Measurements from ENCODE around the gene CBLN2. TPM values are rescaled to one million over a fixed set of nuclear protein-coding genes. Genes with fewer than 3 reads are reported as not detected.

The CBLN2 gene
- total RNA-seq, 1 donor, result 0.27 TPM

- TF ChIP-seq, protein P1, sequence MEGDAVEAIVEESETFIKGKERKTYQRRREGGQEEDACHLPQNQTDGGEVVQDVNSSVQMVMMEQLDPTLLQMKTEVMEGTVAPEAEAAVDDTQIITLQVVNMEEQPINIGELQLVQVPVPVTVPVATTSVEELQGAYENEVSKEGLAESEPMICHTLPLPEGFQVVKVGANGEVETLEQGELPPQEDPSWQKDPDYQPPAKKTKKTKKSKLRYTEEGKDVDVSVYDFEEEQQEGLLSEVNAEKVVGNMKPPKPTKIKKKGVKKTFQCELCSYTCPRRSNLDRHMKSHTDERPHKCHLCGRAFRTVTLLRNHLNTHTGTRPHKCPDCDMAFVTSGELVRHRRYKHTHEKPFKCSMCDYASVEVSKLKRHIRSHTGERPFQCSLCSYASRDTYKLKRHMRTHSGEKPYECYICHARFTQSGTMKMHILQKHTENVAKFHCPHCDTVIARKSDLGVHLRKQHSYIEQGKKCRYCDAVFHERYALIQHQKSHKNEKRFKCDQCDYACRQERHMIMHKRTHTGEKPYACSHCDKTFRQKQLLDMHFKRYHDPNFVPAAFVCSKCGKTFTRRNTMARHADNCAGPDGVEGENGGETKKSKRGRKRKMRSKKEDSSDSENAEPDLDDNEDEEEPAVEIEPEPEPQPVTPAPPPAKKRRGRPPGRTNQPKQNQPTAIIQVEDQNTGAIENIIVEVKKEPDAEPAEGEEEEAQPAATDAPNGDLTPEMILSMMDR (IDR thresholded peaks at IDR 0.05; ENCODE audit: insufficient read depth, low read length), result no peak
- no peak overlapping the region for H3K4me3 ChIP-seq (ENCODE audit: low read depth, low read length)
- no peak for DNase-seq (ENCODE audit: low read depth)
Measured at GRCh38 chr18:72555968-72556367, 11.8 kb upstream of the CBLN2 start.

GRCh38 chr18:72555101-72555500, 11.0 kb upstream of the CBLN2 start:
- TF ChIP-seq, protein P1 (IDR thresholded peaks at IDR 0.05; ENCODE audit: insufficient read depth, low read length), result no peak
- DNase-seq (ENCODE audit: low read depth), result no peak
- H3K4me3 ChIP-seq (ENCODE audit: low read depth, low read length), result no peak overlapping the region

DNA sequence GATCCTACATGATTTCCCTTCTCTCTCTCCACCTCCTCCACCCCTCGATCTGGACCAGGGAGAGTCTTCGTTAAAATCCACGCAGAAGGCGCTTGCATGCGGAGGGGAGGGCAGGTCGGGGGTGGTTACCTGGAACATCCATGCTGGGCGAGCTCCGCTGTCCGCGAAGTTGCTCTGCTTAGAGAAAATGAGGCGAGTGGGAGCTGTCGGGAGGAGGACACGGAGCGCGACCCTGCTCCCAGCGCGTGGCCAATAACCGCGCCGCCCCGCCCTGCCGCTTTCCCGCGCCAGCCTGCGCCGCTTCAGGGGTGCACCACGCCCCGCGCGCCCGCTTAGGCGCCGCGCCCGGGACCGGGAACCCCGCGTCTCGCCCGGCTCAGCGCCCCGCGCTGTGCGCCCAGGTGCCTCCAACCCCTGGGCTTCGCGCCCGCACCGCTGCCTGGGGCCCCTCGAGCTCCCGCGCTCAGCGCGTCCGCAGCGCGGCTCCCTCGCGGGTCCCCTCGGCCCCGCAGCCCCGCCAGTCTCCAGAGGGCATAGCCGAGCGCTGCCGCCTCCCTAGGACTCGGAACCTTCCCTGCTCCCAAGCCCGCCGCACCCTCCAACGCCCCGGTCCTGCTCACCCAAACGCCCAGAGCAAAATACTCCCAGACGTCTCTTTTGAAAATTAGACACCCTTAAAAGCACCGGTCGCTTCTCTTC, 636 bp downstream of the CBLN2 start:
- TF ChIP-seq, protein P1 (IDR thresholded peaks at IDR 0.05; ENCODE audit: insufficient read depth, low read length), result no peak
- DNase-seq (ENCODE audit: low read depth), result no peak
- H3K4me3 ChIP-seq (ENCODE audit: low read depth, low read length), result peak overlapping the region; percentile 37

DNA sequence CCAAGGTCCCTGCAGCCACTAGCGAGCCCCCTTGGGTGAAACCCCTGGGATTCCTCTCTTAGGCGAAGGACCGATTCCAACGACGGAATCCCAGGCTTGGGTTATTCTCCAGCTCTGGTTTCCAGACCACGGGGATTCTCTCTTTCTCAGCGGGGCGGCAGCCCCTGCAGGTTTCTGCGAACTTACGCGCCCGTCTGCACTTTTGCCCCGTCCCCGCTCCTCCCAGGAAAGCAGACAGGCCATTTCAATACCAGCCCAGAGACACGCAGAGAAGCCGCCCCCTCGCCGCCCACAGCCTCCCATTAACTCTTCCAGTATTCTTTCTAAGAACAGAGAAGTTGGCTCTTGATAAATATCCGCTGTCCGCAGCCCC, 1.2 kb downstream of the CBLN2 start:
- no peak for DNase-seq (ENCODE audit: low read depth)
- H3K4me3 ChIP-seq (ENCODE audit: low read depth, low read length), result peak overlapping the region; percentile 25
- TF ChIP-seq, protein P1 (IDR thresholded peaks at IDR 0.05; ENCODE audit: insufficient read depth, low read length), result no peak

- no peak for DNase-seq (ENCODE audit: low read depth)
- TF ChIP-seq, protein P1 (IDR thresholded peaks at IDR 0.05; ENCODE audit: insufficient read depth, low read length), result no peak
- no peak overlapping the region for H3K4me3 ChIP-seq (ENCODE audit: low read depth, low read length)
Measured at GRCh38 chr18:72542342-72542741, 1.8 kb downstream of the CBLN2 start.

- H3K4me3 ChIP-seq (ENCODE audit: low read depth, low read length), result no peak overlapping the region
- no peak for DNase-seq (ENCODE audit: low read depth)
- TF ChIP-seq, protein P1 (IDR thresholded peaks at IDR 0.05; ENCODE audit: insufficient read depth, low read length), result no peak
Measured at GRCh38 chr18:72541871-72542332, 2.2 kb downstream of the CBLN2 start.

GRCh38 chr18:72539901-72540300, 4.2 kb downstream of the CBLN2 start:
- H3K4me3 ChIP-seq (ENCODE audit: low read depth, low read length), result no peak overlapping the region
- TF ChIP-seq, protein P1 (IDR thresholded peaks at IDR 0.05; ENCODE audit: insufficient read depth, low read length), result no peak
- DNase-seq (ENCODE audit: low read depth), result no peak
